Activated B cell treated with CpG ODN at 0.5 μM for 24 hours (primary cell): ENCODE results near the gene DNAH14. TPM values are rescaled to one million over a fixed set of nuclear protein-coding genes. Genes with fewer than 3 reads are reported as not detected.
"Not testable (repeated sequence)": the region's sequence is repeated elsewhere in the genome, so short reads cannot be mapped to it uniquely, and the experiment has no call there.

Experiments used
- ATAC-seq: fragments of 200-7000 bp; cut with Tn5 transposase; one replicate; pipeline ENCODE4 v1.10.0; 2021; ENCODE audit warnings: low read depth, mild to moderate bottlenecking, moderate library complexity
- CTCF ChIA-PET: fragments of 350-600 bp; sonication (Branson Sonifier 250); formaldehyde crosslinking; loops from one replicate; lab custom pipeline; 2021; ENCODE audit warnings: antibody characterized with exemption; lab: Charles Lee
- POLR2A ChIA-PET: fragments of 350-600 bp; sonication (Branson Sonifier 250); formaldehyde crosslinking; loops from one replicate; lab custom pipeline; 2021; ENCODE audit warnings: antibody characterized with exemption; lab: Charles Lee
- DNase-seq: peaks from one replicate; pipeline ENCODE4 v3.0.0; 2022
- H3K27ac Mint-ChIP-seq: one replicate; pipeline ENCODE4 v1.8.0; 2020; ENCODE audit warnings: mixed read lengths
- H3K27me3 Mint-ChIP-seq: one replicate; pipeline ENCODE4 v1.8.0; 2021; ENCODE audit warnings: mixed read lengths
- H3K36me3 Mint-ChIP-seq: one replicate; pipeline ENCODE4 v1.8.0; 2021; ENCODE audit warnings: low read depth, mixed read lengths
- H3K4me1 Mint-ChIP-seq: one replicate; pipeline ENCODE4 v1.8.0; 2021; ENCODE audit warnings: mixed read lengths
- H3K4me3 Mint-ChIP-seq: one replicate; pipeline ENCODE4 v1.8.0; 2020; ENCODE audit warnings: mild to moderate bottlenecking, mixed read lengths
- H3K9me3 Mint-ChIP-seq: one replicate; pipeline ENCODE4 v1.8.0; 2020; ENCODE audit warnings: mixed read lengths
- intact Hi-C: fragments of 100-400 bp; cut with micrococcal nuclease; formaldehyde crosslinking; loops from one replicate; pipeline ENCODE4 v1.15.1; 2024
- total RNA-seq: library from RNA; stranded (reverse); gene quantifications from 2 replicates; pipeline ENCODE4 v1.2.3, GENCODE V29; 2022
- TF ChIP-seq, protein P1 (sequence below): fragments of 200-600 bp; IDR thresholded peaks from one replicate; pipeline ENCODE4 v1.8.0; 2022; ENCODE audit warnings: antibody characterized with exemption, mild to moderate bottlenecking

Gene DNAH14
- total RNA-seq, 1 donor from 2014 or later: not detected

DNA sequence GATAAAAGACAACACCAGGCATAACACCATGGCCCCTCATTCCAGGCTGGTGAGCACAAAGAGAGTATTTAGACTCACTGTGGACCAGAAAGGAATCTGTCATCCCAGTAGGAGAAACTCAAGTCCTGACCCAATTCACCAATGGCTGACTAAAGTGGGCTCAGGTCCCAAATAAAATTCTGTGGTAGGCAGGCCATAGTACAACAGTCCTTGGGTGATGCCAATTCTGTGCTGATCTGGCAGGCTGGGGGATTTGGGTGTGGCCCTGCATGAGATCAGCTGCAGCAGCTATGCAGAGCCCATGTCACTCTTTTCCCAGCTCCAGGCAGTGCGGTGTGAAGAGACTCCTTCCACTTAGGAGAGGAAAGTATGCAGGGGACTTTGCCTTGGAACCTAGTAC lies 253.2 kb downstream of the DNAH14 start:
- Mint-ChIP-seq H3K9me3 (peaks cover 32% of the 10 kb centered on the region), H3K27ac (no peak overlapping the region), H3K4me1 (no peaks in the 10 kb centered on the region), H3K36me3 (no peaks in the 10 kb centered on the region), H3K4me3 (no peak overlapping the region), H3K27me3 (no peaks in the 10 kb centered on the region)
- CTCF ChIA-PET: no interaction called here
- ATAC-seq (no peak), DNase-seq (no peak)
- TF ChIP-seq, protein P1, sequence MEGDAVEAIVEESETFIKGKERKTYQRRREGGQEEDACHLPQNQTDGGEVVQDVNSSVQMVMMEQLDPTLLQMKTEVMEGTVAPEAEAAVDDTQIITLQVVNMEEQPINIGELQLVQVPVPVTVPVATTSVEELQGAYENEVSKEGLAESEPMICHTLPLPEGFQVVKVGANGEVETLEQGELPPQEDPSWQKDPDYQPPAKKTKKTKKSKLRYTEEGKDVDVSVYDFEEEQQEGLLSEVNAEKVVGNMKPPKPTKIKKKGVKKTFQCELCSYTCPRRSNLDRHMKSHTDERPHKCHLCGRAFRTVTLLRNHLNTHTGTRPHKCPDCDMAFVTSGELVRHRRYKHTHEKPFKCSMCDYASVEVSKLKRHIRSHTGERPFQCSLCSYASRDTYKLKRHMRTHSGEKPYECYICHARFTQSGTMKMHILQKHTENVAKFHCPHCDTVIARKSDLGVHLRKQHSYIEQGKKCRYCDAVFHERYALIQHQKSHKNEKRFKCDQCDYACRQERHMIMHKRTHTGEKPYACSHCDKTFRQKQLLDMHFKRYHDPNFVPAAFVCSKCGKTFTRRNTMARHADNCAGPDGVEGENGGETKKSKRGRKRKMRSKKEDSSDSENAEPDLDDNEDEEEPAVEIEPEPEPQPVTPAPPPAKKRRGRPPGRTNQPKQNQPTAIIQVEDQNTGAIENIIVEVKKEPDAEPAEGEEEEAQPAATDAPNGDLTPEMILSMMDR: no peak
- intact Hi-C loops: no loop called here
- POLR2A ChIA-PET: no interaction called here

DNA sequence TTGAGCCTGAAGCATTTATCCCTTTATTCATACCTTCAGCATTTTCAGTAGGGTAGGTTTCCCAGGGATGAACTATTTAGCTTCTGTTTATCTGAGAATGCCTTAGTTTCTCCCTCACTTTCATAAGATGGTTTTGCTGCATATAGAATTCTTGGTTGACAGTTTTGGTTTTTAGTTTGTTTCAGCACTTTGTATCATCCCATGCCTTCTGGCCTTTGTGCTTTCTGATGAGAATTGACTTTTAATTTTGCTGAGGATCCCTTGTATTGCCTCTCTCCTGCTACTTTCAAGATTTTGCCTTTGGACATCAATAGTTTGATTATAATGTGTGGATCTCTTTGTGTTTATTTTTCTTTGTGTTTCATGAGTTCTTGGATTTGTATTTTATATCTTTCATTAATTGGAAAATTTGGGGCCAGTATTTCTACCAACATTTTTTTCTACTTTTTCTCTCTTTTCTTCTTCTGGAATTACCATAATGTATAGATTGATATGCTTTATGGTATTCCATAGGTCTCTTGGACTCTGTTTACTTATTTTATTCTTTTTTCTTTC lies 261.8 kb downstream of the DNAH14 start:
- Mint-ChIP-seq H3K36me3 (peaks cover 2% of the 10 kb centered on the region), H3K9me3 (peaks cover 35% of the 10 kb centered on the region), H3K27me3 (no peaks in the 10 kb centered on the region), H3K4me3 (no peak overlapping the region), H3K27ac (no peak overlapping the region), H3K4me1 (no peaks in the 10 kb centered on the region)
- ChIA-PET POLR2A (no interaction called here), CTCF (no interaction called here)
- DNase-seq (no peak), ATAC-seq (no peak)
- intact Hi-C loops: no loop called here
- TF ChIP-seq, protein P1: no peak

DNA sequence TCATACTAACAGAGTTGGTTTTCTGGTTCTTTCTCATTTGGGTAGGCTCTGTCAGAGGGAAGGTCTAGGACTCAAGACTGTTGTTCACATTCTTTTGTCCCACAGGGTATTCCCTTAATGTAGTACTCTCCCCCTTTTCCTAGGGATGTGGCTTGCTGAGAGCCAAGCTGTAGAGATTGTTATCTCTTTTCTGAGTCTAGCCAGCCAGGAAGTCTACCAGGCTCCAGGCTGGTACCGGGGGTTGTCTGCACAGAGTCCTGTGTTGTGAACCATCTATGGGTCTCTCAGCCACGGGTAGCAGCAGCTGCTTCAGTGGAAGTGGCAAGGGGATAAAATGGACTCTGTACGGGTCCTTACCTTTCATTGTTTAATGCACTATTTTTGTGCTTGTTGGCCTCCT lies 272.0 kb downstream of the DNAH14 start:
- peaks cover 18% of the 10 kb centered on the region for H3K9me3 Mint-ChIP-seq
- DNase-seq (no peak), ATAC-seq (no peak)
- no peaks in the 10 kb centered on the region for H3K4me1 Mint-ChIP-seq
- H3K27me3 Mint-ChIP-seq: peaks cover 2% of the 10 kb centered on the region
- TF ChIP-seq, protein P1: no peak
- H3K36me3 Mint-ChIP-seq: no peaks in the 10 kb centered on the region
- no peak overlapping the region for H3K27ac Mint-ChIP-seq
- intact Hi-C loops: no loop called here
- H3K4me3 Mint-ChIP-seq: no peak overlapping the region
- CTCF ChIA-PET: no interaction called here
- POLR2A ChIA-PET: no interaction called here

- Mint-ChIP-seq H3K4me1 (no peaks in the 10 kb centered on the region), H3K36me3 (no peaks in the 10 kb centered on the region), H3K27me3 (peaks cover 13% of the 10 kb centered on the region), H3K9me3 (peaks cover 16% of the 10 kb centered on the region), H3K27ac (no peak overlapping the region), H3K4me3 (no peak overlapping the region)
- POLR2A ChIA-PET: no interaction called here
- TF ChIP-seq, protein P1: no peak
- CTCF ChIA-PET: no interaction called here
- no peak for DNase-seq
- no peak for ATAC-seq
- intact Hi-C loops: no loop called here
Observed at GRCh38 chr1:225207791-225208190, 278.3 kb downstream of the DNAH14 start.

GRCh38 chr1:225209153-225209552 lies 279.7 kb downstream of the DNAH14 start:
- no peak overlapping the region for H3K27ac Mint-ChIP-seq
- peaks cover 16% of the 10 kb centered on the region for H3K9me3 Mint-ChIP-seq
- no peak for DNase-seq
- ChIA-PET CTCF (no interaction called here), POLR2A (no interaction called here)
- H3K4me1 Mint-ChIP-seq: no peaks in the 10 kb centered on the region
- no peak for ATAC-seq
- TF ChIP-seq, protein P1: no peak
- no peaks in the 10 kb centered on the region for H3K36me3 Mint-ChIP-seq
- intact Hi-C loops: no loop called here
- peaks cover 13% of the 10 kb centered on the region for H3K27me3 Mint-ChIP-seq
- H3K4me3 Mint-ChIP-seq: no peak overlapping the region

DNA sequence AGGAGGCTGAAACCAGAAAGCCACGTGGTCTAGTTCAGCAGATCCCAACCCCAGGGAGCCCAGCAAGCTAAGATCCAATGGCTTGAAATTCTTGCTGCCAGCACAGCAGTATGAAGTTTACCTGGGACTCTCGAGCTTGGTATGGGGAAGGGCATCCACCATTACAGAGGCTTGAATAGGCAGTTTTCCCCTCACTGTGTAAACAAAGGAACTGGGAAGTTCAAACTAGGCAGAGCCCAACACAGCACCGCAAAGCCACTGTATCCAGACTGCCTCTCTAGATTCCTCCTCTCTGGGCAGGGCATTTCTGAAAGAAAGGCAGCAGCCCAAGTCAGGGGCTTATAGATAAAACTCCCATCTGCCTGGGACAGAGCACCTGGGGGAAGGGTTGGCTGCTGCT lies 280.7 kb downstream of the DNAH14 start:
- ATAC-seq, POLR2A ChIA-PET: not testable (repeated sequence)
- H3K9me3 Mint-ChIP-seq: peaks cover 16% of the 10 kb centered on the region

GRCh38 chr1:225211694-225212442 lies 282.4 kb downstream of the DNAH14 start:
- CTCF ChIA-PET, POLR2A ChIA-PET, DNase-seq, H3K4me3 Mint-ChIP-seq, ATAC-seq, H3K36me3 Mint-ChIP-seq, H3K4me1 Mint-ChIP-seq, H3K27ac Mint-ChIP-seq, intact Hi-C loops: not testable (repeated sequence)
- Mint-ChIP-seq H3K9me3 (peaks cover 19% of the 10 kb centered on the region), H3K27me3 (peaks cover 14% of the 10 kb centered on the region)

More for the DNA sequence above, 280.7 kb downstream of the DNAH14 start:
- H3K4me1 Mint-ChIP-seq, H3K27ac Mint-ChIP-seq, H3K36me3 Mint-ChIP-seq, CTCF ChIA-PET, H3K4me3 Mint-ChIP-seq, DNase-seq, intact Hi-C loops: not testable (repeated sequence)
- H3K27me3 Mint-ChIP-seq: peaks cover 16% of the 10 kb centered on the region
